Measurements from ENCODE around the gene RAB5IF. TPM values are rescaled to one million over a fixed set of nuclear protein-coding genes. Genes with fewer than 3 reads are reported as not detected.
"Not testable (repeated sequence)": the region's sequence is repeated elsewhere in the genome, so short reads cannot be mapped to it uniquely, and the experiment has no call there.

RAB5IF gene
- total RNA-seq, 1 donor from 2014 or later, result 64.3 TPM

- no peak overlapping the region for H3K27ac ChIP-seq
- H3K27me3 ChIP-seq, result no peaks in the 10 kb centered on the region
- H3K9me3 ChIP-seq, result no peaks in the 10 kb centered on the region
- no peaks in the 10 kb centered on the region for H3K36me3 ChIP-seq
- no peaks in the 10 kb centered on the region for H3K4me1 ChIP-seq
- intact Hi-C loops (cut with DNase I), result no loop called here
- no peak overlapping the region for H3K4me3 ChIP-seq
- no peak for DNase-seq (ENCODE audit: extremely low spot score in 2 of 2)
- no peak for TF ChIP-seq POLR2A (IDR thresholded peaks at IDR 0.05)
- TF ChIP-seq CTCF (IDR thresholded peaks at IDR 0.05), result no peak
- TF ChIP-seq POLR2AphosphoS5 (IDR thresholded peaks at IDR 0.05; ENCODE audit: insufficient read depth in 1 of 2, low read depth in 1 of 2), result no peak
These were observed 27.8 kb downstream of the RAB5IF start for GRCh38 chr20:36633285-36633772.

- Histone ChIP-seq H3K36me3 (no peaks in the 10 kb centered on the region), H3K27ac (no peak overlapping the region)
- intact Hi-C loops (cut with DNase I), result no loop called here
These were observed 28.8 kb downstream of the RAB5IF start for GRCh38 chr20:36634342-36634741.

GRCh38 chr20:36638876-36639400 is 33.4 kb downstream of the RAB5IF start:
- H3K4me3 ChIP-seq; H3K36me3 ChIP-seq; H3K4me1 ChIP-seq; H3K27ac ChIP-seq; DNase-seq (ENCODE audit: extremely low spot score in 2 of 2); H3K9me3 ChIP-seq; intact Hi-C loops (cut with DNase I); H3K27me3 ChIP-seq: not testable (repeated sequence)

More at GRCh38 chr20:36634342-36634741, 28.8 kb downstream of the RAB5IF start:
- no peaks in the 10 kb centered on the region for H3K27me3 ChIP-seq
- no peak overlapping the region for H3K4me3 ChIP-seq
- H3K4me1 ChIP-seq, result no peaks in the 10 kb centered on the region
- DNase-seq (ENCODE audit: extremely low spot score in 2 of 2), result no peak
- TF ChIP-seq POLR2AphosphoS5 (IDR thresholded peaks at IDR 0.05; ENCODE audit: insufficient read depth in 1 of 2, low read depth in 1 of 2) (no peak), CTCF (IDR thresholded peaks at IDR 0.05) (no peak), POLR2A (IDR thresholded peaks at IDR 0.05) (no peak)
- H3K9me3 ChIP-seq, result no peaks in the 10 kb centered on the region

GRCh38 chr20:36641506-36641843 is 35.9 kb downstream of the RAB5IF start:
- no peaks in the 10 kb centered on the region for H3K4me1 ChIP-seq
- H3K36me3 ChIP-seq, result no peaks in the 10 kb centered on the region
- no peaks in the 10 kb centered on the region for H3K9me3 ChIP-seq
- no peak for DNase-seq (ENCODE audit: extremely low spot score in 2 of 2)
- H3K27me3 ChIP-seq, result no peaks in the 10 kb centered on the region
- H3K4me3 ChIP-seq, result no peak overlapping the region
- no peak for TF ChIP-seq POLR2AphosphoS5 (IDR thresholded peaks at IDR 0.05; ENCODE audit: insufficient read depth in 1 of 2, low read depth in 1 of 2)
- no peak for TF ChIP-seq CTCF (IDR thresholded peaks at IDR 0.05)
- no peak for TF ChIP-seq POLR2A (IDR thresholded peaks at IDR 0.05)
- H3K27ac ChIP-seq, result no peak overlapping the region
- intact Hi-C loops (cut with DNase I), result no loop called here

- Histone ChIP-seq H3K4me3 (no peak overlapping the region), H3K9me3 (no peaks in the 10 kb centered on the region)
- no peak for DNase-seq (ENCODE audit: extremely low spot score in 2 of 2)
These were observed 36.6 kb downstream of the RAB5IF start for GRCh38 chr20:36642136-36642535.

More at GRCh38 chr20:36642136-36642535, 36.6 kb downstream of the RAB5IF start:
- Histone ChIP-seq H3K27ac (no peak overlapping the region), H3K27me3 (no peaks in the 10 kb centered on the region), H3K4me1 (no peaks in the 10 kb centered on the region), H3K36me3 (no peaks in the 10 kb centered on the region)
- intact Hi-C loops (cut with DNase I), result no loop called here
- TF ChIP-seq POLR2A (IDR thresholded peaks at IDR 0.05), result no peak
- TF ChIP-seq CTCF (IDR thresholded peaks at IDR 0.05), result no peak
- TF ChIP-seq POLR2AphosphoS5 (IDR thresholded peaks at IDR 0.05; ENCODE audit: insufficient read depth in 1 of 2, low read depth in 1 of 2), result no peak

Measured in vagina (tissue), 2 donors.